ENCODE measurements around the gene ADGRL1.
A peak's percentile ranks its signal among the peaks of the same experiment; 100 is the strongest.
"Not testable (repeated sequence)": the region's sequence is repeated elsewhere in the genome, so short reads cannot be mapped to it uniquely, and the experiment has no call there.

Gene ADGRL1

GRCh38 chr19:14214580-14214979, 8.6 kb upstream of the ADGRL1 start:
- no peak overlapping the region for H3K4me3 ChIP-seq (ENCODE audit: low read depth, low read length)
- no peak for TF ChIP-seq CTCF (IDR thresholded peaks at IDR 0.05; ENCODE audit: low read depth, low read length, missing control alignments)
- in situ Hi-C loops (cut with HindIII; ENCODE audit: low sequenced_read_pairs), result no loop called here
- DNase-seq (ENCODE audit: low read depth), result no peak

- DNase-seq (ENCODE audit: low read depth); in situ Hi-C loops (cut with HindIII; ENCODE audit: low sequenced_read_pairs); H3K4me3 ChIP-seq (ENCODE audit: low read depth, low read length): not testable (repeated sequence)
Measured at GRCh38 chr19:14210182-14210581, 4.2 kb upstream of the ADGRL1 start.

- H3K4me3 ChIP-seq (ENCODE audit: low read depth, low read length); in situ Hi-C loops (cut with HindIII; ENCODE audit: low sequenced_read_pairs); DNase-seq (ENCODE audit: low read depth): not testable (repeated sequence)
Measured at GRCh38 chr19:14209401-14209800, 3.4 kb upstream of the ADGRL1 start.

- H3K4me3 ChIP-seq (ENCODE audit: low read depth, low read length); DNase-seq (ENCODE audit: low read depth); in situ Hi-C loops (cut with HindIII; ENCODE audit: low sequenced_read_pairs): not testable (repeated sequence)
Measured at GRCh38 chr19:14208496-14208895, 2.5 kb upstream of the ADGRL1 start.

GRCh38 chr19:14207796-14208195, 1.8 kb upstream of the ADGRL1 start:
- DNase-seq (ENCODE audit: low read depth); in situ Hi-C loops (cut with HindIII; ENCODE audit: low sequenced_read_pairs); H3K4me3 ChIP-seq (ENCODE audit: low read depth, low read length): not testable (repeated sequence)

GRCh38 chr19:14206737-14207726, 1.1 kb upstream of the ADGRL1 start:
- H3K4me3 ChIP-seq (ENCODE audit: low read depth, low read length), result peak overlapping the region; percentile 45
- DNase-seq (ENCODE audit: low read depth), result peak; percentile 82
- in situ Hi-C loops (cut with HindIII; ENCODE audit: low sequenced_read_pairs), result not testable (repeated sequence)

- in situ Hi-C loops (cut with HindIII; ENCODE audit: low sequenced_read_pairs); DNase-seq (ENCODE audit: low read depth): not testable (repeated sequence)
- peak overlapping the region; percentile 34 for H3K4me3 ChIP-seq (ENCODE audit: low read depth, low read length)
Measured at GRCh38 chr19:14206308-14206707, 339 bp upstream of the ADGRL1 start.

GRCh38 chr19:14204676-14205451, 1.1 kb downstream of the ADGRL1 start:
- DNase-seq (ENCODE audit: low read depth); in situ Hi-C loops (cut with HindIII; ENCODE audit: low sequenced_read_pairs): not testable (repeated sequence)
- H3K4me3 ChIP-seq (ENCODE audit: low read depth, low read length), result peak overlapping the region; percentile 34

- in situ Hi-C loops (cut with HindIII; ENCODE audit: low sequenced_read_pairs); H3K4me3 ChIP-seq (ENCODE audit: low read depth, low read length); DNase-seq (ENCODE audit: low read depth): not testable (repeated sequence)
Measured at GRCh38 chr19:14204219-14204618, 1.8 kb downstream of the ADGRL1 start.

GRCh38 chr19:14203788-14204187, 2.2 kb downstream of the ADGRL1 start:
- H3K4me3 ChIP-seq (ENCODE audit: low read depth, low read length); DNase-seq (ENCODE audit: low read depth); in situ Hi-C loops (cut with HindIII; ENCODE audit: low sequenced_read_pairs): not testable (repeated sequence)

GRCh38 chr19:14203177-14203576, 2.8 kb downstream of the ADGRL1 start:
- no peak for DNase-seq (ENCODE audit: low read depth)
- in situ Hi-C loops (cut with HindIII; ENCODE audit: low sequenced_read_pairs), result no loop called here
- no peak overlapping the region for H3K4me3 ChIP-seq (ENCODE audit: low read depth, low read length)
- TF ChIP-seq CTCF (IDR thresholded peaks at IDR 0.05; ENCODE audit: low read depth, low read length, missing control alignments), result no peak

GRCh38 chr19:14201481-14201880, 4.5 kb downstream of the ADGRL1 start:
- DNase-seq (ENCODE audit: low read depth); in situ Hi-C loops (cut with HindIII; ENCODE audit: low sequenced_read_pairs); H3K4me3 ChIP-seq (ENCODE audit: low read depth, low read length): not testable (repeated sequence)
